Measurements from ENCODE around the gene PLEKHG5.

PLEKHG5 gene

DNA sequence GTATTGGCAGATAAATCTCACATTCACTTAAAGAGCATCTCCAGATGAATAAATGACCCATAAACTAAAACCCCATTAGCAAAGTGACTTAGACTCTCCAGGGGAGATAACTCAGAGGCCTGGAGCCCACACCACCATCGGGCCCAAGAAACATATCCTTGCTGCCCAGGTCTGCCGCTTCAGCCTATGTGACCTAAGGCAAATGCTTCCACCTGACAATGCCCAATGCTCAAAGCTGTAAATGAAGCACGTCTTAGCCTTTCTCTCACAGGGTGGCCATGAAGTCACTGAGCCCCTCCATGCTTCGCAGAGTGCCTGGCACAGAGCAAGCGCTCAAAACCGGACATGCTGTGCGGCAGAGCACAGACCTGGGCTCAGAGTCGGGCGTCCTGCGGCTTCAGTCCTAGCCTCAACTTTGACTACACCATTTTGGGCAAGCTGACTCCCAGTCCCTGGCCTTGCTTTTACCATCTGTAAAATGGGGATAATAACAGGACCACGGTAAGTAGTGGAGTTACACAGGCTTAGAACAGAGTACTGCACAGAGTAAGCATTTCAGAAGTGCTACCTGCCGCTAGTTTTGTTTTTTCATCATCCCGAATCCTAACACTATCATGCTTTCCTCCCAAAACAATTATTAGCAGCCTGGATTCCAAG lies 39.2 kb upstream of the PLEKHG5 start:
- TF ChIP-seq, protein P1, sequence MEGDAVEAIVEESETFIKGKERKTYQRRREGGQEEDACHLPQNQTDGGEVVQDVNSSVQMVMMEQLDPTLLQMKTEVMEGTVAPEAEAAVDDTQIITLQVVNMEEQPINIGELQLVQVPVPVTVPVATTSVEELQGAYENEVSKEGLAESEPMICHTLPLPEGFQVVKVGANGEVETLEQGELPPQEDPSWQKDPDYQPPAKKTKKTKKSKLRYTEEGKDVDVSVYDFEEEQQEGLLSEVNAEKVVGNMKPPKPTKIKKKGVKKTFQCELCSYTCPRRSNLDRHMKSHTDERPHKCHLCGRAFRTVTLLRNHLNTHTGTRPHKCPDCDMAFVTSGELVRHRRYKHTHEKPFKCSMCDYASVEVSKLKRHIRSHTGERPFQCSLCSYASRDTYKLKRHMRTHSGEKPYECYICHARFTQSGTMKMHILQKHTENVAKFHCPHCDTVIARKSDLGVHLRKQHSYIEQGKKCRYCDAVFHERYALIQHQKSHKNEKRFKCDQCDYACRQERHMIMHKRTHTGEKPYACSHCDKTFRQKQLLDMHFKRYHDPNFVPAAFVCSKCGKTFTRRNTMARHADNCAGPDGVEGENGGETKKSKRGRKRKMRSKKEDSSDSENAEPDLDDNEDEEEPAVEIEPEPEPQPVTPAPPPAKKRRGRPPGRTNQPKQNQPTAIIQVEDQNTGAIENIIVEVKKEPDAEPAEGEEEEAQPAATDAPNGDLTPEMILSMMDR (IDR thresholded peaks at IDR 0.05; ENCODE audit: insufficient read depth, missing control alignments) = no peak
- FAIRE-seq (no peak), DNase-seq (ENCODE audit: insufficient read length, low spot score) (no peak)

DNA sequence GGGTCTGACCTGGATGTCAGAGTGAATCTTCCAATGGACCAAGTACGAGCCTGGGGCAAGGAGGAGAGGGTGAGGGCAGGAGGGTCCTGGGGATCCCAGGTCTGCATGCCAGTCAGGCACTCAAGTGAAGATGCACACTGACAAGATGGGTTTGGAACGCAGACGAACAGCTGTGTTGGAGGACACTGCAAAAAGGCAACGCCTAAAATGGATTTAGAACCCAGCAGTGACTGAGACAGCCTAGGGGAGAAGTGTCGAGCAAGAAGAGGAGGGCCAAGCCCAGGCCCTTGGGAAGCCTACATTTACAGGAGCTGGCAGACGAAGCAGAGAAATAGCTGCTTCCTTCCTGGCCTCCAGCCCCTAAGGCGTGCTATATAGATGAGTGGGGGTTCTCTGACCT lies 37.0 kb upstream of the PLEKHG5 start:
- FAIRE-seq (no peak), DNase-seq (ENCODE audit: insufficient read length, low spot score) (no peak)
- TF ChIP-seq, protein P1 (IDR thresholded peaks at IDR 0.05; ENCODE audit: insufficient read depth, missing control alignments) = no peak

DNA sequence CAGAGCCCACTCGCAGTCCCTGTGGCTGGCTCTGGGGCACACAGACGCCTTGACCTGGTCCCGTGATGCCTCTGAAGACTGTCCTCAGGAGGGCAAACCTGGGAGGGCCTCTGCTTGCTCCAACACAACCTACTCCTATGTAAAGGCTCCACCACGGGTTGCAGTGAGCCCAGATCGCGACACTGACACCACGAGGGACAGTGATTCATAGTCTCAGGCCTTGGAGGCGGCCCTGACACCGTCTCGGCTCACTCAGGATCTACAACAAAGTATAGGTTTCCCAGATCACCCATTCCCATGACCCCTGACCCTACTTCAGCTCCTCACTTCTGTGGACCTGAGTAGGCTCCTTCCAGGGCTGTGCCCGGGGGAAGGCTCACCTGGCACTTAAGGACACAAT lies 34.8 kb upstream of the PLEKHG5 start:
- no peak for DNase-seq (ENCODE audit: insufficient read length, low spot score)
- no peak for FAIRE-seq
- TF ChIP-seq, protein P1 (IDR thresholded peaks at IDR 0.05; ENCODE audit: insufficient read depth, missing control alignments) = no peak

DNA sequence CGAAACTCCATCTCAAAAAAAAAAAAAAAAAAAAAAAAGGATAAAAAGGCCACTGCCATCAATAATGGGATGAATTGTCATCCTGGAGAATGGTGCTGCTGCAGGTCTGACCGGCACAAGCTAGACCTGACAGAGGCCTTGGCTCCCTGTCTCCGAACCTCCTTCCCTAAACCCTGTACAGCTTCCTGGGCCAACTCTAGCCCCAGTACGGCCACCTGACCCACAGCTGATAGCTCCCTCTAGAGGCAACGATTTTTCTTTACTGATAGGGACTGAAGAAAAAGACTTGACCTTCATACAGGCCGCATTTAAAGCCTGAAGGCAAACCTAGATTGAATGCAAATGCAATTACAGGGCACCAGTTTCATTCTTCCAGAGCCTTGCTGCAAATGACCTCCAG lies 32.1 kb upstream of the PLEKHG5 start:
- TF ChIP-seq, protein P1 (IDR thresholded peaks at IDR 0.05; ENCODE audit: insufficient read depth, missing control alignments) = peak; percentile 58
- peak; percentile 43 for DNase-seq (ENCODE audit: insufficient read length, low spot score)
- no peak for FAIRE-seq

DNA sequence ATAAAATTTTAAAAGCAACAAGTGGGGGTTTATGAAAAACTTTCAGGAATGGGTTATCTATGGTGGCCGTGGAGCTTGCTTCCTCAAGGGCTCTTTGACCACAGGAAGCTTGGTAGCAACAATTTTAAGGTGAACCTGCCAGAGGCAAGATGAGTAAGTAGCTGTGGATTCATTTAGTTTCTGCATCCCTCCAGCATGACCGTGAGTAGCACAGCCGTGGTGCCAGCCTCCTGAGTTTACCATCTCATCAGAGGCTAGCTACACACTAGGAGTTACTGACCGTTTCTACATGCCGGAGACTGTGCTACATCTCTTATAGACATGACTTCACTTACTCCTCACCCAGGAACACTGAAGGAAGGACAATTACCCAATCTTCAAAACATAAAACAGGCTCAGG lies 30.1 kb upstream of the PLEKHG5 start:
- TF ChIP-seq, protein P1 (IDR thresholded peaks at IDR 0.05; ENCODE audit: insufficient read depth, missing control alignments) = no peak
- no peak for DNase-seq (ENCODE audit: insufficient read length, low spot score)
- FAIRE-seq = no peak

DNA sequence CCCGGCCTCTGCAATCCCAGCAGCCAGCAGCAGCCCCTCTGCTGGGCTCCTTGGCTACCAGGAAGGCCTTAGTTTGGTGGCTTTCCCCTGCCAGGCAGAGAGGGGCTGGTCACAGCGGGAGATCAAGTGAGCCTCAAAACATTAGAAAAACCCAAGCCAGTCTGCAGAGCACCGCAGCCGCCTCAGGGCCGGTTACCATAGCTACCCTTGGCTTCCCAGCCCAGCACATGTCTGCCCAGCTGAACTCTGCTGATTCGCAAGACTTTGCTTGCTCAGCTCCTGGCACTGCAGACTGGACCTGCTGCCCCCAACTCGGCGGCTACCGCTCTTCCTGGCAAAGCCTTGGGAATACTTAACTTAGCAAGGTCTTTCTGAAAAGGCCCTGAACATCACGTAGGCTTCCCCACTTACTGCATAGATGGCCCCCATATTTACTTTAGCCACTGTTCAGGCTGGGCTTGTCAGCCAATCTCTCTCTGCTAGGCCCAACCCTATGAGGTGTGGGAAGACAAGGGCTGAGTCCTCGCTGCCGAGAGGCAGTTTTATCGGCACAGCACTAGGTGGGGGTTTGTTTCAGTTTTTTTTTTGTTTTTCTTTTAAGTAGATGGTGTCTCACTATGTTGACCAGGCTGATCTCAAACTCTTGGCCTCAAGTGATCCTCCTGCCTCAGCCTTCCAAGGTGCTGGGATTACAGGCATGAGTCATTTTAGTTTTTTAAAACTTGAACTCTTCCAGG lies 28.6 kb upstream of the PLEKHG5 start:
- FAIRE-seq (no peak), DNase-seq (ENCODE audit: insufficient read length, low spot score) (no peak)
- TF ChIP-seq, protein P1 (IDR thresholded peaks at IDR 0.05; ENCODE audit: insufficient read depth, missing control alignments) = no peak

DNA sequence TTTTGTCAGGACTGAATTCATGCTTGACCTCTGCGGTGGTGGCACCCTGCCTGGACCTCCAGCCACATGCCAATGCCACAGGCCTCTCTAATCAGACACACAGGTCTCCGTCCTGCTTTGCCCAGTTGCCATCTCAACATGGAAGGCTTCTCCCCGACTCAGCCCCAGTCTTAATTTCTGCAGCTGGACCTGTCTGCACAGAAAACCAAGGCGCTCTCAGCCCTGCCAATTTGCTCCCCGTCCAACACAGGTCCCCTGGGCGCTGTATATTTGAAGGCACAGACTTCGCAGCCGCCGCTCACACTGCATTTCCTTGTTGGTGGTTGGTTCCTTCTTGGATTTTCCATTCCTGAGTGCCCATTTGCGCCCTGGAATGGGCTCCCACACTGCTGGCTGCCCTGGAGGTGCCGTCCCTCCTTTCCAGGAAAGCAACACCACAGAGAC lies 28.0 kb upstream of the PLEKHG5 start:
- no peak for FAIRE-seq
- no peak for DNase-seq (ENCODE audit: insufficient read length, low spot score)

More for the DNA sequence above, 28.0 kb upstream of the PLEKHG5 start:
- TF ChIP-seq, protein P1 (IDR thresholded peaks at IDR 0.05; ENCODE audit: insufficient read depth, missing control alignments) = no peak
